Osteocyte (in vitro differentiated cells): Measurements from ENCODE around the gene SGK1. TPM values are rescaled to one million over a fixed set of nuclear protein-coding genes. Genes with fewer than 3 reads are reported as not detected.
"Not testable (repeated sequence)": the region's sequence is repeated elsewhere in the genome, so short reads cannot be mapped to it uniquely, and the experiment has no call there.

Experiments
- DNase-seq: peaks from one replicate; pipeline ENCODE4 v3.0.0; 2021; ENCODE audit warnings: mixed read lengths; ENCODE audit not compliant: unreplicated experiment; ENCODE audit errors: extremely low spot score
- H3K27ac Mint-ChIP-seq: one replicate; pipeline ENCODE4 v1.8.0; 2021; ENCODE audit warnings: mild to moderate bottlenecking, mixed read lengths; ENCODE audit not compliant: unreplicated experiment
- H3K27me3 Mint-ChIP-seq: one replicate; pipeline ENCODE4 v1.8.0; 2021; ENCODE audit warnings: mixed read lengths; ENCODE audit not compliant: unreplicated experiment
- H3K36me3 Mint-ChIP-seq: one replicate; pipeline ENCODE4 v1.8.0; 2021; ENCODE audit warnings: mixed read lengths; ENCODE audit not compliant: unreplicated experiment
- H3K4me1 Mint-ChIP-seq: one replicate; pipeline ENCODE4 v1.8.0; 2021; ENCODE audit warnings: mixed read lengths; ENCODE audit not compliant: unreplicated experiment
- H3K4me3 Mint-ChIP-seq: one replicate; pipeline ENCODE4 v1.8.0; 2021; ENCODE audit warnings: mild to moderate bottlenecking, moderate library complexity, mixed read lengths; ENCODE audit not compliant: unreplicated experiment
- H3K9me3 Mint-ChIP-seq: one replicate; pipeline ENCODE4 v1.8.0; 2021; ENCODE audit warnings: mixed read lengths; ENCODE audit not compliant: unreplicated experiment
- total RNA-seq: library from RNA; stranded (reverse); gene quantifications from 2 replicates; pipeline ENCODE4 v1.2.1, GENCODE V29; 2021
- TF ChIP-seq, protein P1 (sequence below): fragments of 200-600 bp; sonication (generic); IDR thresholded peaks from 2 replicates; pipeline ENCODE4 v1.5.0; 2021; ENCODE audit warnings: antibody characterized with exemption, mild to moderate bottlenecking, moderate library complexity

The SGK1 gene
- total RNA-seq, 1 donor from 2014 or later = 448 TPM

- DNase-seq = no peak
- Mint-ChIP-seq H3K4me3 (no peak overlapping the region), H3K27ac (no peak overlapping the region), H3K9me3 (no peaks in the 10 kb centered on the region), H3K4me1 (peaks cover 8% of the 10 kb centered on the region), H3K27me3 (no peaks in the 10 kb centered on the region), H3K36me3 (no peaks in the 10 kb centered on the region)
- TF ChIP-seq, protein P1, sequence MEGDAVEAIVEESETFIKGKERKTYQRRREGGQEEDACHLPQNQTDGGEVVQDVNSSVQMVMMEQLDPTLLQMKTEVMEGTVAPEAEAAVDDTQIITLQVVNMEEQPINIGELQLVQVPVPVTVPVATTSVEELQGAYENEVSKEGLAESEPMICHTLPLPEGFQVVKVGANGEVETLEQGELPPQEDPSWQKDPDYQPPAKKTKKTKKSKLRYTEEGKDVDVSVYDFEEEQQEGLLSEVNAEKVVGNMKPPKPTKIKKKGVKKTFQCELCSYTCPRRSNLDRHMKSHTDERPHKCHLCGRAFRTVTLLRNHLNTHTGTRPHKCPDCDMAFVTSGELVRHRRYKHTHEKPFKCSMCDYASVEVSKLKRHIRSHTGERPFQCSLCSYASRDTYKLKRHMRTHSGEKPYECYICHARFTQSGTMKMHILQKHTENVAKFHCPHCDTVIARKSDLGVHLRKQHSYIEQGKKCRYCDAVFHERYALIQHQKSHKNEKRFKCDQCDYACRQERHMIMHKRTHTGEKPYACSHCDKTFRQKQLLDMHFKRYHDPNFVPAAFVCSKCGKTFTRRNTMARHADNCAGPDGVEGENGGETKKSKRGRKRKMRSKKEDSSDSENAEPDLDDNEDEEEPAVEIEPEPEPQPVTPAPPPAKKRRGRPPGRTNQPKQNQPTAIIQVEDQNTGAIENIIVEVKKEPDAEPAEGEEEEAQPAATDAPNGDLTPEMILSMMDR = no peak
Observed at GRCh38 chr6:134198093-134198492, 119.8 kb downstream of the SGK1 start.

DNA sequence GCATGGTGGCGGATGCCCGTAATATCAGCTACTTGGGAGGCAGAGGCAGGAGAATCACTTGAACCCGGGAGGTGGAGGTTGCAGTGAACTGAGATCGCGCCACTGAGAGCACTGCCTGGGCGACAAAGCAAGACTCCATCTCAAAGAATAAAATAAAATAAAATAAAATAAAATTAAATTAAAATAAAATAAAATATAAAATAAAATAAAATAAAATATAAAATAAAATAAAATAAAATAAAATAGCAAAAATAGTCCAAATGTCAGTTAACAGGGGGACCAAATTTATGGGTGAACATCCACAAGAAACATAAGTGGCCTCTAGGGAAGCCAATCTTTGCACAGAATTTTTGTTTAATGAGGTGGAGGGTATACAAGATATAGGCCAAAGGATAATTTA, 120.2 kb downstream of the SGK1 start:
- not testable (repeated sequence) for DNase-seq, H3K27ac Mint-ChIP-seq, H3K9me3 Mint-ChIP-seq, H3K27me3 Mint-ChIP-seq, H3K4me1 Mint-ChIP-seq, H3K4me3 Mint-ChIP-seq, H3K36me3 Mint-ChIP-seq

GRCh38 chr6:134196568-134197193, 121.2 kb downstream of the SGK1 start:
- TF ChIP-seq, protein P1 = no peak
- Mint-ChIP-seq H3K36me3 (no peaks in the 10 kb centered on the region), H3K4me3 (no peak overlapping the region), H3K27ac (no peak overlapping the region), H3K4me1 (peaks cover 8% of the 10 kb centered on the region), H3K27me3 (no peaks in the 10 kb centered on the region), H3K9me3 (no peaks in the 10 kb centered on the region)
- DNase-seq = no peak

DNA sequence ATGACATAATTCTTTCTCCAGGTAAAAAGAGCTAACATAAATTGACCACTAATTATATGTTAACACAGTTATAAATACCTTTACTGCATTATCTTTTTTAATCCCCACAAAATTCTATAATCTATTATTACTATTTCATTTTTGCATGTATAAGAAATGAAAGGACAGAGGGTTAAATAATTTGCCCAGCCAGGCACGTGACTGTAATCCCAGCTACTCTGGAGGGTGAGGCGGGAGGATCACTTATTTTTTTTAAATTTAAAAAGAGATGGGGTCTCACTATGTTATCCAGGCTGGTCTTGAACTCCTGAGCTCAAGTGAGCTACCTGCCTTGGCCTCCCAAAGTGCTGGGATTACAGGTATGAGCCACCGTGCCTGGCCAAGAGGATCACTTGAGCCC, 121.9 kb downstream of the SGK1 start:
- TF ChIP-seq, protein P1 = no peak
- no peak for DNase-seq
- Mint-ChIP-seq H3K27ac (no peak overlapping the region), H3K9me3 (no peaks in the 10 kb centered on the region), H3K36me3 (no peaks in the 10 kb centered on the region), H3K4me3 (no peak overlapping the region), H3K4me1 (peaks cover 8% of the 10 kb centered on the region), H3K27me3 (no peaks in the 10 kb centered on the region)

DNA sequence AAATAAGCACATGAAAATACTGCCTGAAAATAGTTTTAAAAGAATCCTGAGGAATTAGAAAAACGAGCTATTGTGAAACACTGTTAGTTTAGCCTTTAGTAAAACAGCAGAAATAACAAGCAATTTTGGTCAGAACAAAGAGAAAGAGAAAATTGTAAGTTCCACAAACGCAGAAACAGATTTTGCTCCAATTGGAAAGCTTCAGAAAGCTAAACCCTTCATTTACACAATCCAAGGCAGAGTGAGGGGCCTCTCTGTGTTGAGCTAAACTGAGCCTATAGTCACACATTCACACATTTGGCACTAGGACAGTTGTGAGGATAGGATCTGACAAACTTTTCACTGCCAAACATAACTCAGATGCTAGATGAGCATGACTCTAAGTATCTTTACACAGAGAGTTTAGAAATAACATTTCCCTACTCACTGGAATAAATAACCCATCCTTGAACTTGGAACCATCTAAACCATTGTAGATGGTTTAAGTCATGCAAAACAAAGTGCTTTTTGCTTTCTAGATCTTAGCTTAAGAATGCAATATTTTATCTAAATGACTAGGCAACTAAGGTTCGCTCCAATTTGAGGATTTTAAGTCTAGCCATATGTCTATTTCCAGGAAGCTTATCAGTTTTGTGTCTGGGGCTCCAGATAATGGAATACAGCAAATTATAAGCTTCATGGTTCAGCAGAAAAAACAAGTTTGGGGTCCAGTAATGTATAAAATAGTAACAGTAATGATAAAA, 122.6 kb downstream of the SGK1 start:
- TF ChIP-seq, protein P1 = no peak
- H3K4me3 Mint-ChIP-seq = no peak overlapping the region
- no peaks in the 10 kb centered on the region for H3K27me3 Mint-ChIP-seq
- peak overlapping the region; percentile 46 for H3K27ac Mint-ChIP-seq
- peaks cover 8% of the 10 kb centered on the region for H3K4me1 Mint-ChIP-seq
- no peaks in the 10 kb centered on the region for H3K9me3 Mint-ChIP-seq
- no peaks in the 10 kb centered on the region for H3K36me3 Mint-ChIP-seq
- no peak for DNase-seq
